GM12892 (cell line): Measurements from ENCODE around the gene LRRN1.

Source experiments
- POLR2A ChIP-seq: IDR thresholded peaks from 2 replicates; pipeline ENCODE4 v1.6.1; 2011; ENCODE audit warnings: low read depth, low read length, control low read depth
- POLR2AphosphoS5 ChIP-seq: IDR thresholded peaks from 2 replicates; pipeline ENCODE4 v1.6.1; 2011; ENCODE audit warnings: low read depth, low read length, control low read depth
- TAF1 ChIP-seq: IDR thresholded peaks from 2 replicates; pipeline ENCODE4 v1.6.1; 2011; ENCODE audit warnings: low read depth, mild to moderate bottlenecking, control low read depth, low read length, borderline replicate concordance

- TF ChIP-seq TAF1 (no peak), POLR2A (no peak), POLR2AphosphoS5 (no peak)
These were observed 16.8 kb downstream of the LRRN1 start for GRCh38 chr3:3816034-3816433.
